ENCODE results near the gene DPM1.

Gene DPM1

GRCh38 chr20:50885781-50886180 lies 72.6 kb downstream of the DPM1 start:
- H3K4me3 ChIP-seq (ENCODE audit: insufficient read length, low read depth): no peak overlapping the region
- H3K36me3 ChIP-seq (ENCODE audit: insufficient read depth, insufficient read length, low read length): peaks cover 23% of the 10 kb centered on the region
- no peaks in the 10 kb centered on the region for H3K27me3 ChIP-seq (ENCODE audit: insufficient read depth, insufficient read length)
- H3K4me1 ChIP-seq (ENCODE audit: insufficient read depth, insufficient read length): no peaks in the 10 kb centered on the region
- H3K9me3 ChIP-seq (ENCODE audit: insufficient read depth, low read length): peaks cover 6% of the 10 kb centered on the region; the same call in 1 of the 2 replicates
- TF ChIP-seq YY1 (IDR thresholded peaks at IDR 0.05; ENCODE audit: insufficient read depth, insufficient read length) (no peak), SUZ12 (IDR thresholded peaks at IDR 0.05; ENCODE audit: extremely low read depth, insufficient read depth, insufficient read length) (no peak), ZNF274 (IDR thresholded peaks at IDR 0.05; ENCODE audit: low read depth, low read length) (no peak)
- no peak overlapping the region for H3K9ac ChIP-seq (ENCODE audit: insufficient read length, low read depth)
- no peak for DNase-seq (ENCODE audit: low read depth, low spot score)

- Histone ChIP-seq H3K27me3 (ENCODE audit: insufficient read depth, insufficient read length) (no peaks in the 10 kb centered on the region), H3K9ac (ENCODE audit: insufficient read length, low read depth) (no peak overlapping the region), H3K4me1 (ENCODE audit: insufficient read depth, insufficient read length) (no peaks in the 10 kb centered on the region), H3K9me3 (ENCODE audit: insufficient read depth, low read length) (peaks cover 6% of the 10 kb centered on the region; the same call in 1 of the 2 replicates), H3K4me3 (ENCODE audit: insufficient read length, low read depth) (no peak overlapping the region), H3K36me3 (ENCODE audit: insufficient read depth, insufficient read length, low read length) (peaks cover 21% of the 10 kb centered on the region)
- no peak for DNase-seq (ENCODE audit: low read depth, low spot score)
- TF ChIP-seq ZNF274 (IDR thresholded peaks at IDR 0.05; ENCODE audit: low read depth, low read length) (no peak), YY1 (IDR thresholded peaks at IDR 0.05; ENCODE audit: insufficient read depth, insufficient read length) (no peak), SUZ12 (IDR thresholded peaks at IDR 0.05; ENCODE audit: extremely low read depth, insufficient read depth, insufficient read length) (no peak)
Observed at GRCh38 chr20:50885068-50885467, 73.3 kb downstream of the DPM1 start.
